GM18907 (cell line): ENCODE measurements around the gene RCN1.

ENCODE experiments used
- ATAC-seq: cut with Tn5 transposase; IDR thresholded peaks from one replicate; pipeline ENCODE4 v1.9.1; 2021; ENCODE audit warnings: mild to moderate bottlenecking, moderate library complexity; ENCODE audit not compliant: unreplicated experiment

Gene RCN1

GRCh38 chr11:32151027-32151426 lies 60.2 kb downstream of the RCN1 start:
- ATAC-seq: no peak

- ATAC-seq: no peak
Observed at GRCh38 chr11:32152216-32152615, 61.3 kb downstream of the RCN1 start.

GRCh38 chr11:32152821-32153220 lies 61.9 kb downstream of the RCN1 start:
- ATAC-seq: no peak

- peak; percentile 71 for ATAC-seq
Observed at GRCh38 chr11:32153747-32154146, 62.9 kb downstream of the RCN1 start.

GRCh38 chr11:32154275-32154674 lies 63.4 kb downstream of the RCN1 start:
- ATAC-seq: peak; percentile 40
